ENCODE data around the gene SMARCA4.

DNA sequence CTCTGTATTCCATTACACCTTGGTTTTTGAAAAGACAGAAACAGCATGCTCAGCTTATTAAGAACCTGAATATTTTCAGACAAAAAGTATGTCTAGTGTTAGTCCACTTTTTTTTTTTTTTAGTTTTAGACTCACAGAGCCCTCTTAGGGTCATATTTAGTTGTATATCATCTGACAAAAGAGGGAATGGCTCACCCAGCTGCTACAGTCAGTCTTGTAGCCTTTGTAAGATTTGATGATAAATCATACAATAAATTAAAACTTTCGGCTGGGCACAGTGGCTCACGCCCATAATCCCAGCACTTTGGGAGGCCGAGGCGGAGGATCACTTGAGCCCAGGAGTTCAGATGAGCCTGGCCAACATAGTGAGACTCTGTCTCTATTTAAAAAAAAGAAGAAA, 84.7 kb downstream of the SMARCA4 start:
- TF ChIP-seq, protein P1, sequence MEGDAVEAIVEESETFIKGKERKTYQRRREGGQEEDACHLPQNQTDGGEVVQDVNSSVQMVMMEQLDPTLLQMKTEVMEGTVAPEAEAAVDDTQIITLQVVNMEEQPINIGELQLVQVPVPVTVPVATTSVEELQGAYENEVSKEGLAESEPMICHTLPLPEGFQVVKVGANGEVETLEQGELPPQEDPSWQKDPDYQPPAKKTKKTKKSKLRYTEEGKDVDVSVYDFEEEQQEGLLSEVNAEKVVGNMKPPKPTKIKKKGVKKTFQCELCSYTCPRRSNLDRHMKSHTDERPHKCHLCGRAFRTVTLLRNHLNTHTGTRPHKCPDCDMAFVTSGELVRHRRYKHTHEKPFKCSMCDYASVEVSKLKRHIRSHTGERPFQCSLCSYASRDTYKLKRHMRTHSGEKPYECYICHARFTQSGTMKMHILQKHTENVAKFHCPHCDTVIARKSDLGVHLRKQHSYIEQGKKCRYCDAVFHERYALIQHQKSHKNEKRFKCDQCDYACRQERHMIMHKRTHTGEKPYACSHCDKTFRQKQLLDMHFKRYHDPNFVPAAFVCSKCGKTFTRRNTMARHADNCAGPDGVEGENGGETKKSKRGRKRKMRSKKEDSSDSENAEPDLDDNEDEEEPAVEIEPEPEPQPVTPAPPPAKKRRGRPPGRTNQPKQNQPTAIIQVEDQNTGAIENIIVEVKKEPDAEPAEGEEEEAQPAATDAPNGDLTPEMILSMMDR (IDR thresholded peaks at IDR 0.05): no peak
- no peak for TF ChIP-seq POLR2A (IDR thresholded peaks at IDR 0.05)

Measured in right lobe of liver (tissue), 4 donors.